Activated naive CD8-positive, alpha-beta T cell treated with anti-CD3 and anti-CD28 coated beads, Interleukin-2, amount 10 ng/mL, durations not matched to agents 7 days and 5 days (primary cell): Measurements from ENCODE around the gene CELF2. TPM values are rescaled to one million over a fixed set of nuclear protein-coding genes. Genes with fewer than 3 reads are reported as not detected.
"Not testable (repeated sequence)": the region's sequence is repeated elsewhere in the genome, so short reads cannot be mapped to it uniquely, and the experiment has no call there.

ENCODE experiments used
- ATAC-seq: fragments of 150-1000 bp; cut with Tn5 transposase; one replicate; pipeline ENCODE4 v1.10.0; 2021; ENCODE audit warnings: low read depth, moderate library complexity
- POLR2A ChIA-PET: fragments of 350-600 bp; sonication (Branson Sonifier 250); formaldehyde crosslinking; loops from one replicate; lab custom pipeline; 2021; ENCODE audit warnings: antibody characterized with exemption; lab: Charles Lee
- DNase-seq: peaks from one replicate; pipeline ENCODE4 v3.0.0; 2021
- H3K27ac Mint-ChIP-seq: one replicate; pipeline ENCODE4 v1.8.0; 2022; ENCODE audit warnings: mild to moderate bottlenecking, mixed read lengths
- H3K27me3 Mint-ChIP-seq: one replicate; pipeline ENCODE4 v1.8.0; 2022; ENCODE audit warnings: mild to moderate bottlenecking, moderate library complexity, mixed read lengths
- H3K36me3 Mint-ChIP-seq: one replicate; pipeline ENCODE4 v1.8.0; 2021; ENCODE audit warnings: mild to moderate bottlenecking, mixed read lengths
- H3K4me1 Mint-ChIP-seq: one replicate; pipeline ENCODE4 v1.8.0; 2021; ENCODE audit warnings: mixed read lengths
- H3K4me3 Mint-ChIP-seq: one replicate; pipeline ENCODE4 v1.8.0; 2022; ENCODE audit warnings: mild to moderate bottlenecking, moderate library complexity, mixed read lengths
- H3K9me3 Mint-ChIP-seq: one replicate; pipeline ENCODE4 v1.8.0; 2021; ENCODE audit warnings: mixed read lengths
- total RNA-seq, 2 experiments: library from RNA; stranded (reverse); gene quantifications; one replicate each; pipeline ENCODE4 v1.2.3, GENCODE V29; 2021

The CELF2 gene
- total RNA-seq, 2 experiments from 2014 or later, result 168 TPM

GRCh38 chr10:11125004-11125403 lies 107.3 kb downstream of the CELF2 start:
- Mint-ChIP-seq H3K36me3 (peaks cover 17% of the 10 kb centered on the region), H3K9me3 (peaks cover 21% of the 10 kb centered on the region), H3K27ac (no peak overlapping the region), H3K4me1 (peaks cover 2% of the 10 kb centered on the region), H3K27me3 (peaks cover 7% of the 10 kb centered on the region), H3K4me3 (no peak overlapping the region)
- POLR2A ChIA-PET, result no interaction called here
- ATAC-seq, result no peak
- no peak for DNase-seq

- H3K4me1 Mint-ChIP-seq, H3K4me3 Mint-ChIP-seq, ATAC-seq, H3K27ac Mint-ChIP-seq, DNase-seq, H3K27me3 Mint-ChIP-seq, POLR2A ChIA-PET: not testable (repeated sequence)
- Mint-ChIP-seq H3K36me3 (peaks cover 17% of the 10 kb centered on the region), H3K9me3 (peaks cover 21% of the 10 kb centered on the region)
These were observed 109.3 kb downstream of the CELF2 start for GRCh38 chr10:11127017-11127416.

- POLR2A ChIA-PET, result no interaction called here
- no peak for ATAC-seq
- H3K4me3 Mint-ChIP-seq, result no peak overlapping the region
- DNase-seq, result no peak
- peaks cover 2% of the 10 kb centered on the region for H3K4me1 Mint-ChIP-seq
- peaks cover 15% of the 10 kb centered on the region for H3K36me3 Mint-ChIP-seq
- H3K9me3 Mint-ChIP-seq, result peaks cover 18% of the 10 kb centered on the region
- peaks cover 3% of the 10 kb centered on the region for H3K27me3 Mint-ChIP-seq
- no peak overlapping the region for H3K27ac Mint-ChIP-seq
These were observed 113.5 kb downstream of the CELF2 start for GRCh38 chr10:11131112-11131639.

GRCh38 chr10:11134411-11134810 lies 116.7 kb downstream of the CELF2 start:
- Mint-ChIP-seq H3K4me3 (no peak overlapping the region), H3K4me1 (peaks cover 2% of the 10 kb centered on the region), H3K9me3 (peaks cover 4% of the 10 kb centered on the region), H3K36me3 (peaks cover 4% of the 10 kb centered on the region), H3K27me3 (peaks cover 3% of the 10 kb centered on the region), H3K27ac (no peak overlapping the region)
- POLR2A ChIA-PET, result no interaction called here
- DNase-seq (no peak), ATAC-seq (no peak)

GRCh38 chr10:11135709-11136108 lies 118.0 kb downstream of the CELF2 start:
- no peak overlapping the region for H3K27ac Mint-ChIP-seq
- H3K9me3 Mint-ChIP-seq, result no peaks in the 10 kb centered on the region
- POLR2A ChIA-PET, result no interaction called here
- ATAC-seq, result no peak
- H3K4me1 Mint-ChIP-seq, result peaks cover 11% of the 10 kb centered on the region
- DNase-seq, result no peak
- H3K27me3 Mint-ChIP-seq, result no peaks in the 10 kb centered on the region
- no peaks in the 10 kb centered on the region for H3K36me3 Mint-ChIP-seq
- H3K4me3 Mint-ChIP-seq, result no peak overlapping the region

- H3K36me3 Mint-ChIP-seq, result peaks cover 1% of the 10 kb centered on the region
- POLR2A ChIA-PET, result no interaction called here
- no peak overlapping the region for H3K27ac Mint-ChIP-seq
- H3K27me3 Mint-ChIP-seq, result no peaks in the 10 kb centered on the region
- ATAC-seq (no peak), DNase-seq (no peak)
- no peaks in the 10 kb centered on the region for H3K9me3 Mint-ChIP-seq
- H3K4me1 Mint-ChIP-seq, result peaks cover 35% of the 10 kb centered on the region
- no peak overlapping the region for H3K4me3 Mint-ChIP-seq
These were observed 120.8 kb downstream of the CELF2 start for GRCh38 chr10:11138314-11139033.

GRCh38 chr10:11140963-11141362 lies 123.3 kb downstream of the CELF2 start:
- Mint-ChIP-seq H3K27me3 (no peaks in the 10 kb centered on the region), H3K36me3 (peaks cover 1% of the 10 kb centered on the region), H3K9me3 (no peaks in the 10 kb centered on the region), H3K27ac (peak overlapping the region; percentile 91), H3K4me1 (peaks cover 49% of the 10 kb centered on the region), H3K4me3 (peak overlapping the region; percentile 65)
- POLR2A ChIA-PET, result interaction anchor here (0.6 to 2.8 kb wide), 5 partner anchors 9 to 38 kb away, joined by 3 to 25 read pairs (median 3); no protein-coding TSS in a partner anchor
- DNase-seq (no peak), ATAC-seq (no peak)

- Mint-ChIP-seq H3K36me3 (peaks cover 1% of the 10 kb centered on the region), H3K27me3 (no peaks in the 10 kb centered on the region), H3K27ac (peak overlapping the region; percentile 91), H3K9me3 (no peaks in the 10 kb centered on the region), H3K4me1 (peaks cover 54% of the 10 kb centered on the region), H3K4me3 (peak overlapping the region; percentile 65)
- no peak for DNase-seq
- peak; percentile 21 for ATAC-seq
- POLR2A ChIA-PET, result interaction anchor here (0.6 to 2.8 kb wide), 5 partner anchors 8 to 38 kb away, joined by 3 to 25 read pairs (median 3); no protein-coding TSS in a partner anchor
These were observed 124.0 kb downstream of the CELF2 start for GRCh38 chr10:11141571-11142091.

GRCh38 chr10:11142777-11143176 lies 125.1 kb downstream of the CELF2 start:
- H3K27ac Mint-ChIP-seq, result peak overlapping the region; percentile 48
- POLR2A ChIA-PET, result interaction anchor here (13.8 kb wide), 1 partner anchor 29 kb away, joined by 996 read pairs; no protein-coding TSS in a partner anchor
- peaks cover 1% of the 10 kb centered on the region for H3K36me3 Mint-ChIP-seq
- H3K4me3 Mint-ChIP-seq, result no peak overlapping the region
- DNase-seq (no peak), ATAC-seq (no peak)
- no peaks in the 10 kb centered on the region for H3K27me3 Mint-ChIP-seq
- H3K9me3 Mint-ChIP-seq, result no peaks in the 10 kb centered on the region
- H3K4me1 Mint-ChIP-seq, result peaks cover 65% of the 10 kb centered on the region

GRCh38 chr10:11143242-11143641 lies 125.6 kb downstream of the CELF2 start:
- POLR2A ChIA-PET, result interaction anchor here (13.8 kb wide), 1 partner anchor 29 kb away, joined by 996 read pairs; no protein-coding TSS in a partner anchor
- H3K36me3 Mint-ChIP-seq, result peaks cover 1% of the 10 kb centered on the region
- peak overlapping the region; percentile 48 for H3K27ac Mint-ChIP-seq
- no peak overlapping the region for H3K4me3 Mint-ChIP-seq
- H3K4me1 Mint-ChIP-seq, result peaks cover 70% of the 10 kb centered on the region
- H3K9me3 Mint-ChIP-seq, result no peaks in the 10 kb centered on the region
- ATAC-seq (no peak), DNase-seq (no peak)
- no peaks in the 10 kb centered on the region for H3K27me3 Mint-ChIP-seq

- Mint-ChIP-seq H3K27me3 (no peaks in the 10 kb centered on the region), H3K4me1 (peaks cover 82% of the 10 kb centered on the region), H3K9me3 (no peaks in the 10 kb centered on the region), H3K27ac (peak overlapping the region; percentile 98), H3K36me3 (peaks cover 1% of the 10 kb centered on the region), H3K4me3 (peak overlapping the region; percentile 91)
- ATAC-seq, result peak; percentile 4
- DNase-seq, result no peak
- POLR2A ChIA-PET, result interaction anchor here (0.5 to 13.8 kb wide), 12 partner anchors 8 to 84 kb away, joined by 3 to 996 read pairs (median 4); no protein-coding TSS in a partner anchor
These were observed 127.2 kb downstream of the CELF2 start for GRCh38 chr10:11144626-11145494.

GRCh38 chr10:11145495-11145855 lies 127.8 kb downstream of the CELF2 start:
- peak; percentile 79 for ATAC-seq
- no peaks in the 10 kb centered on the region for H3K9me3 Mint-ChIP-seq
- peaks cover 83% of the 10 kb centered on the region for H3K4me1 Mint-ChIP-seq
- H3K27ac Mint-ChIP-seq, result peak overlapping the region; percentile 98
- no peak for DNase-seq
- H3K4me3 Mint-ChIP-seq, result peak overlapping the region; percentile 91
- H3K36me3 Mint-ChIP-seq, result peaks cover 1% of the 10 kb centered on the region
- POLR2A ChIA-PET, result interaction anchor here (0.5 to 13.8 kb wide), 9 partner anchors 14 to 83 kb away, joined by 3 to 996 read pairs (median 4); no protein-coding TSS in a partner anchor
- H3K27me3 Mint-ChIP-seq, result no peaks in the 10 kb centered on the region
